ENCODE data around the gene EYS. TPM values are rescaled to one million over a fixed set of nuclear protein-coding genes. Genes with fewer than 3 reads are reported as not detected.

Gene EYS
- total and polyA plus RNA-seq, 4 donors, result 0.08 to 0.63 (median 0.36) TPM

DNA sequence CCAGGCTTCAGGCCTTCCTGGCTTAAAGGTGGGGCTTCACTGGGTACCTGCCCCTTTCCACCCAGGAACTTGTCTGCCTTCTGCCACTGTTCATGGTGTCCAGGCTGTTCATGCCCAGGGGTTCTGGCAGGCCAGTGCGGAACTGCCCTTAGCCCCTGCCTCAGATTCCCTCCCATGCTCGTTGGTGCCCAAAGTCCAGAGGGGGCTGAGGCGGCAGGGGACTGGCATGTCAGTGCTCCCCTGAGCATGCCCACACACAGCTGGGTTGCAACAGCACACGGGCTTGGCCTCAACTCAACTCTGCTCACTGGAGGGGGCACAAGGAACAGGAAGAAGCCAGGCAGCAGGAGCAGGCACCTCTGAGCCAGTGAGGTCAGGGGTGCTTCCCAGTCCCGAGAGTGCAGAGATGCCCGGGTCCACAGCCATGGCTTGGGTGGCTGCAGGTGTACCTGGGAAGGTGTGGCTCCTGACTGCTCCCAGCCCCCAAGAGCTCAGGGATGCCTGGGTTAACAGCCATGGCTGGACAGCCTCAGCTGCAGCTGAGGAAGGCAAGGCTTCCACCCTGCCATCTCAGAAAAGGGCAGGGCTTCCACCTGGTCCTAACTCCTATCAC lies 845.9 kb downstream of the EYS start (continued):
- TF ChIP-seq, protein P1, sequence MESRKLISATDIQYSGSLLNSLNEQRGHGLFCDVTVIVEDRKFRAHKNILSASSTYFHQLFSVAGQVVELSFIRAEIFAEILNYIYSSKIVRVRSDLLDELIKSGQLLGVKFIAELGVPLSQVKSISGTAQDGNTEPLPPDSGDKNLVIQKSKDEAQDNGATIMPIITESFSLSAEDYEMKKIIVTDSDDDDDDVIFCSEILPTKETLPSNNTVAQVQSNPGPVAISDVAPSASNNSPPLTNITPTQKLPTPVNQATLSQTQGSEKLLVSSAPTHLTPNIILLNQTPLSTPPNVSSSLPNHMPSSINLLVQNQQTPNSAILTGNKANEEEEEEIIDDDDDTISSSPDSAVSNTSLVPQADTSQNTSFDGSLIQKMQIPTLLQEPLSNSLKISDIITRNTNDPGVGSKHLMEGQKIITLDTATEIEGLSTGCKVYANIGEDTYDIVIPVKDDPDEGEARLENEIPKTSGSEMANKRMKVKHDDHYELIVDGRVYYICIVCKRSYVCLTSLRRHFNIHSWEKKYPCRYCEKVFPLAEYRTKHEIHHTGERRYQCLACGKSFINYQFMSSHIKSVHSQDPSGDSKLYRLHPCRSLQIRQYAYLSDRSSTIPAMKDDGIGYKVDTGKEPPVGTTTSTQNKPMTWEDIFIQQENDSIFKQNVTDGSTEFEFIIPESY (IDR thresholded peaks at IDR 0.05), result no peak
- TF ChIP-seq JUND (IDR thresholded peaks at IDR 0.05), result no peak

DNA sequence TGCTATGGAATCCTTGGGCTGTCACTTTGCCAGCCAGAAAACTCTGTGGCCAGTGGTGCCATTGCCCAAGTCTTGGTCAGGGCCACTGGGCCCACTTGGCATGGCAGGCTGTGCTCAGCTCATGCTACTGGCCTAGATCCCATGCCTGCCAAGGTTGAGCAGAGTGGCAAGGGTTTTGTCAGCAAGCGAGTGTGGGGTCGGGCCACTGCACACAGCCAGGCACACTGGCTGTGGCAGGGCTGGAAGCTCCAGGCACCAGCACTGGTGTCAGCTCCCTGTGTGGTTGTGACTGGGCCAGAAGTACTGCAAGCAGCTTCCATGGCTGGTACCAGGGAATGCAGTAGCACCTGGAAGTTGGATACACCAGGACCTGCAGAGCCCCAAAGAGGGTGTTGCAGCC lies 846.8 kb downstream of the EYS start:
- no peaks in the 10 kb centered on the region for H3K9me3 ChIP-seq (ENCODE audit: control insufficient read depth in 4 of 4, low read length in 3 of 4)
- TF ChIP-seq HNF4G (IDR thresholded peaks at IDR 0.05) (no peak), GABPA (IDR thresholded peaks at IDR 0.05 in 1 of 2, conservative IDR thresholded peaks at IDR 0.05 in 1 of 2) (no peak)
- TF ChIP-seq, protein P1 (IDR thresholded peaks at IDR 0.05), result no peak
- WGBS, result 85% methylated on average over 2 of the region's 2 CpGs
- no peak for DNase-seq (ENCODE audit: low spot score)
- H3K36me3 ChIP-seq (ENCODE audit: control insufficient read depth in 4 of 4, insufficient read depth in 3 of 4, low read depth in 1 of 4, low read length in 3 of 4), result no peaks in the 10 kb centered on the region
- H3K4me1 ChIP-seq (ENCODE audit: control insufficient read depth in 4 of 4, insufficient read depth in 4 of 4, low read length in 3 of 4), result no peaks in the 10 kb centered on the region
- no peak overlapping the region for H3K9ac ChIP-seq (ENCODE audit: low read depth in 1 of 2, low read length in 2 of 2)
- H3K4me3 ChIP-seq (ENCODE audit: low read depth in 1 of 3, low read length in 3 of 3), result no peak overlapping the region
- H3K27me3 ChIP-seq (ENCODE audit: control insufficient read depth in 4 of 4, insufficient read depth in 4 of 4, low read length in 3 of 4), result no peaks in the 10 kb centered on the region
- no peak overlapping the region for H3K27ac ChIP-seq (ENCODE audit: low read depth in 1 of 2, low read length in 2 of 2)

DNA sequence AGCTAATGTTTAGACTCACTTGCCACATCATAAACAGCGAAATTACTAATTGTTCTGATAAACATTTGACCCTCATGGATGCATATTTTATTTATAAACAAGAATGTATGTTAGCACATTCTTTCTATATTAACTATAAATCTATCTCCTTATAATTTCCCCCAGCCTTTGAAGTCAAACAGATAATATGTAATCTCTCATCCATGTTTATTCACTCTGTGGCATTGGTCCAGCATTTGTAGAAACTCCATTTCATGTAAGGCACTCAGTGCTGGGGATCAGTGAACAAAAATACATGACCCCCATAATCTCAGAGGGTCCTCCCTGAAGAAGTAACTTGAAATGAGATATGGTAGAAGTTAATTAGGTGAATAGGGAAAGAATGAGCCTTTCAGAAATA lies 856.9 kb downstream of the EYS start:
- no peak overlapping the region for H3K9ac ChIP-seq (ENCODE audit: low read depth in 1 of 2, low read length in 2 of 2)
- 49% methylated on average over 1 of the region's 1 CpG for WGBS
- no peaks in the 10 kb centered on the region for H3K27me3 ChIP-seq (ENCODE audit: control insufficient read depth in 4 of 4, insufficient read depth in 4 of 4, low read length in 3 of 4)
- no peaks in the 10 kb centered on the region for H3K9me3 ChIP-seq (ENCODE audit: control insufficient read depth in 4 of 4, low read length in 3 of 4)
- H3K4me3 ChIP-seq (ENCODE audit: low read depth in 1 of 3, low read length in 3 of 3), result no peak overlapping the region
- TF ChIP-seq FOXA1 (IDR thresholded peaks at IDR 0.05), result no peak
- TF ChIP-seq, protein P2, sequence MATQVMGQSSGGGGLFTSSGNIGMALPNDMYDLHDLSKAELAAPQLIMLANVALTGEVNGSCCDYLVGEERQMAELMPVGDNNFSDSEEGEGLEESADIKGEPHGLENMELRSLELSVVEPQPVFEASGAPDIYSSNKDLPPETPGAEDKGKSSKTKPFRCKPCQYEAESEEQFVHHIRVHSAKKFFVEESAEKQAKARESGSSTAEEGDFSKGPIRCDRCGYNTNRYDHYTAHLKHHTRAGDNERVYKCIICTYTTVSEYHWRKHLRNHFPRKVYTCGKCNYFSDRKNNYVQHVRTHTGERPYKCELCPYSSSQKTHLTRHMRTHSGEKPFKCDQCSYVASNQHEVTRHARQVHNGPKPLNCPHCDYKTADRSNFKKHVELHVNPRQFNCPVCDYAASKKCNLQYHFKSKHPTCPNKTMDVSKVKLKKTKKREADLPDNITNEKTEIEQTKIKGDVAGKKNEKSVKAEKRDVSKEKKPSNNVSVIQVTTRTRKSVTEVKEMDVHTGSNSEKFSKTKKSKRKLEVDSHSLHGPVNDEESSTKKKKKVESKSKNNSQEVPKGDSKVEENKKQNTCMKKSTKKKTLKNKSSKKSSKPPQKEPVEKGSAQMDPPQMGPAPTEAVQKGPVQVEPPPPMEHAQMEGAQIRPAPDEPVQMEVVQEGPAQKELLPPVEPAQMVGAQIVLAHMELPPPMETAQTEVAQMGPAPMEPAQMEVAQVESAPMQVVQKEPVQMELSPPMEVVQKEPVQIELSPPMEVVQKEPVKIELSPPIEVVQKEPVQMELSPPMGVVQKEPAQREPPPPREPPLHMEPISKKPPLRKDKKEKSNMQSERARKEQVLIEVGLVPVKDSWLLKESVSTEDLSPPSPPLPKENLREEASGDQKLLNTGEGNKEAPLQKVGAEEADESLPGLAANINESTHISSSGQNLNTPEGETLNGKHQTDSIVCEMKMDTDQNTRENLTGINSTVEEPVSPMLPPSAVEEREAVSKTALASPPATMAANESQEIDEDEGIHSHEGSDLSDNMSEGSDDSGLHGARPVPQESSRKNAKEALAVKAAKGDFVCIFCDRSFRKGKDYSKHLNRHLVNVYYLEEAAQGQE (IDR thresholded peaks at IDR 0.05), result no peak
- TF ChIP-seq RXRA (IDR thresholded peaks at IDR 0.05), result no peak
- TF ChIP-seq RAD21 (IDR thresholded peaks at IDR 0.05), result no peak
- no peak for TF ChIP-seq HNF4A (conservative IDR thresholded peaks at IDR 0.05)
- TF ChIP-seq JUND (IDR thresholded peaks at IDR 0.05), result no peak
- no peak for TF ChIP-seq TAF1 (conservative IDR thresholded peaks at IDR 0.05)
- no peak for TF ChIP-seq EGR1 (IDR thresholded peaks at IDR 0.05; ENCODE audit: low read depth in 2 of 2)
- TF ChIP-seq, protein P3, sequence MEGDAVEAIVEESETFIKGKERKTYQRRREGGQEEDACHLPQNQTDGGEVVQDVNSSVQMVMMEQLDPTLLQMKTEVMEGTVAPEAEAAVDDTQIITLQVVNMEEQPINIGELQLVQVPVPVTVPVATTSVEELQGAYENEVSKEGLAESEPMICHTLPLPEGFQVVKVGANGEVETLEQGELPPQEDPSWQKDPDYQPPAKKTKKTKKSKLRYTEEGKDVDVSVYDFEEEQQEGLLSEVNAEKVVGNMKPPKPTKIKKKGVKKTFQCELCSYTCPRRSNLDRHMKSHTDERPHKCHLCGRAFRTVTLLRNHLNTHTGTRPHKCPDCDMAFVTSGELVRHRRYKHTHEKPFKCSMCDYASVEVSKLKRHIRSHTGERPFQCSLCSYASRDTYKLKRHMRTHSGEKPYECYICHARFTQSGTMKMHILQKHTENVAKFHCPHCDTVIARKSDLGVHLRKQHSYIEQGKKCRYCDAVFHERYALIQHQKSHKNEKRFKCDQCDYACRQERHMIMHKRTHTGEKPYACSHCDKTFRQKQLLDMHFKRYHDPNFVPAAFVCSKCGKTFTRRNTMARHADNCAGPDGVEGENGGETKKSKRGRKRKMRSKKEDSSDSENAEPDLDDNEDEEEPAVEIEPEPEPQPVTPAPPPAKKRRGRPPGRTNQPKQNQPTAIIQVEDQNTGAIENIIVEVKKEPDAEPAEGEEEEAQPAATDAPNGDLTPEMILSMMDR (IDR thresholded peaks at IDR 0.05; ENCODE audit: low read depth, low read length, missing input control), result no peak
- no peak for TF ChIP-seq SP1 (IDR thresholded peaks at IDR 0.05)
- TF ChIP-seq, protein P4, sequence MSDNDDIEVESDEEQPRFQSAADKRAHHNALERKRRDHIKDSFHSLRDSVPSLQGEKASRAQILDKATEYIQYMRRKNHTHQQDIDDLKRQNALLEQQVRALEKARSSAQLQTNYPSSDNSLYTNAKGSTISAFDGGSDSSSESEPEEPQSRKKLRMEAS (IDR thresholded peaks at IDR 0.05), result no peak
- no peaks in the 10 kb centered on the region for H3K4me1 ChIP-seq (ENCODE audit: control insufficient read depth in 4 of 4, insufficient read depth in 4 of 4, low read length in 3 of 4)
- no peak for DNase-seq (ENCODE audit: low spot score)
- no peaks in the 10 kb centered on the region for H3K36me3 ChIP-seq (ENCODE audit: control insufficient read depth in 4 of 4, insufficient read depth in 3 of 4, low read depth in 1 of 4, low read length in 3 of 4)
- H3K27ac ChIP-seq (ENCODE audit: low read depth in 1 of 2, low read length in 2 of 2), result no peak overlapping the region
